Measurements from ENCODE around the gene RALGPS1.

The RALGPS1 gene

DNA sequence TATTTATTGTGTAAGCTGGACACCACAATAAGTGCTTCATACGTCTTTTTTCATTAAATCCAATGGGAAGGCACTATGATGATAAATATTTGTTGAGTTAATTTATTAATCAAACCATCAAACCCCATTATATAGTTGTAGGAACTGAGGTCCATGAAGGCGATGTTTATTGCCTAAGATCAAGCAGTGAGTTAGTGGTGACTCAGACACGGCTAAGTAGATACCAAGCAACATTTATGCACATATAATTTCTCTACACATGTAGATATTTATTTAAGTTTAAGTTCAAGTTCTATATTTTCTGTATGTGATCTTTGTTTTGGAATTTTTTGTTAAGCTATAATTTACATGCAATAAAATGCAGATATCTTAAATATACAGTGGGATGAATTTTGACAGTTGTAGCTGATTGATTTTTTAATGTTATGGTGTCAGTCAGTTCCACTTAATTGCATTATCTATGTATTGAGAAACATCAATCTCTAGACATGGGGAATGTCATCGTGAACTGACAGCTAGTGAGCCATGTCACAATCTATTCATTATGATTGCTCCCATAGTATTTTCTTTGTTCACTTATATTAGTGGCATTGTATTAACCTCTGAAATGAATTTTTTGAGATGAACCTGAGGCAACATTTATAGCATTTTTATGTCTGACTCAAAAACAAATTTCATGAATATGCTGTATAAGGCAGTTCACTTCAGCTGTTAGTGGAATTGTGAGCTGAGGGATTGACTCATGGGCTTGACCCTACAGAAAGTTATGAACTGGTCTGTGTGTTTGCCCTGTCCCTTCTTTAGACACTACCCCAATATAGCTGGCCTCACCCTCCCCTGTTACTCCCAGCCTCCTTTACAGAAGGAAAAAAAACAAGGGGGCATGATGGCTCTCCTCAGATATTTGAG, 338.1 kb downstream of the RALGPS1 start:
- no peak for DNase-seq (ENCODE audit: low read depth in 2 of 2)

DNA sequence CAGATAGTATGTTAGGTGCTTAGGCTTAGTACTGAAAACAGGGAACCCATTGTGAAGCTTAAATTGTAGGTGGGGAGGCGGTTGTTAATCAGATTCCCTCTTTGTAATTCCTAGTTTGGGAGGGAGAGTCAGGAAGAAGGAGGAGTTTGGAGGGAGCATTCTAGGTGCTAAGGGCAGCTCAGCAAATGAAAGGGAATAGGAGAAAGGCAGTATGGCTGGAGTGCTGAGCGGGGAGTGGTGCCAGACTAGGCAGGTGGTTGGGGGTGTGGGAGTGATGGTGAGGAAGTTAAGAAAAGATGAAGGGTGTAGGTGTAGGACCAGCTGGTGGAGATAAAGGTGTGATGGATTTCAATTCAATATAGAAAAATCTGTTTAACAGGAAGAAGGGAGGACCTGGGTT, 338.9 kb downstream of the RALGPS1 start:
- no peak for DNase-seq (ENCODE audit: low read depth in 2 of 2)

DNA sequence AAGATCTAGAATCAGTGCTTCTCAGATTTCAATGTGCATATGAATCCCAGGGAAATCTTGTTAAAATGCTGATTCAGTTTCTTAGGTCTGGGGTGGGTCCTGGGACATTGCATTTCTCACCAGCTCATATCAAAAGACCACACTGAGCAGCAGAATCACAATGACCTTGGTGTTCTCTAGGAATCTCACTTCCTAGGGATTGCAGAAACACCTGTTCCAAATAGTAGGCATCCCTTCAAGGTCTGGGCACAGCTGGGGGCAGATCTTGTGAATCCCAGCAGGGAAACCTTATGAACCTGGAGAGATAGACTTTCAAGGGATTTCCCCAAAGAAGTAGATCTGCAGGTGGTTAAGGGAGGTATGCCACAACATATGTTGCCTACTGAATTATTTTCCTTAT, 341.1 kb downstream of the RALGPS1 start:
- no peak for DNase-seq (ENCODE audit: low read depth in 2 of 2)

DNA sequence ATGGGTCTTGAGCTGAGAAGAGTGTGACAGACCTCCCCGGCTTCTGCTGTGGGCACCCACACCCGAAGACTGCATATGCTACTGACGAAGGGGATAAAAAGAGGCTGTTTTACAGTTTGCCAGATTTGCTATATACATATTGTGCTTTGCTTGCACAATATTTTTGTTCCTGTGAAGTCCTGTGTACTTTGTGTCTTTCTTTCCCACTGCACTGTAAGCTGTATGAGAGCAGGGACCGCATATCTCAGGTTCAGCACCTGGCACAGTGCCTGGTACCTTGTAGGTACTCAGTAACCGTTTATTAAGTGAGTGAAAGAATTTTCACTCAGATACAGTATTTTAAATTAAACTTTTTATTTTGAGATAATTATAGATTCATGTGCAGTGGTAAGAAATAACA, 341.7 kb downstream of the RALGPS1 start:
- DNase-seq (ENCODE audit: low read depth in 2 of 2), result no peak

DNA sequence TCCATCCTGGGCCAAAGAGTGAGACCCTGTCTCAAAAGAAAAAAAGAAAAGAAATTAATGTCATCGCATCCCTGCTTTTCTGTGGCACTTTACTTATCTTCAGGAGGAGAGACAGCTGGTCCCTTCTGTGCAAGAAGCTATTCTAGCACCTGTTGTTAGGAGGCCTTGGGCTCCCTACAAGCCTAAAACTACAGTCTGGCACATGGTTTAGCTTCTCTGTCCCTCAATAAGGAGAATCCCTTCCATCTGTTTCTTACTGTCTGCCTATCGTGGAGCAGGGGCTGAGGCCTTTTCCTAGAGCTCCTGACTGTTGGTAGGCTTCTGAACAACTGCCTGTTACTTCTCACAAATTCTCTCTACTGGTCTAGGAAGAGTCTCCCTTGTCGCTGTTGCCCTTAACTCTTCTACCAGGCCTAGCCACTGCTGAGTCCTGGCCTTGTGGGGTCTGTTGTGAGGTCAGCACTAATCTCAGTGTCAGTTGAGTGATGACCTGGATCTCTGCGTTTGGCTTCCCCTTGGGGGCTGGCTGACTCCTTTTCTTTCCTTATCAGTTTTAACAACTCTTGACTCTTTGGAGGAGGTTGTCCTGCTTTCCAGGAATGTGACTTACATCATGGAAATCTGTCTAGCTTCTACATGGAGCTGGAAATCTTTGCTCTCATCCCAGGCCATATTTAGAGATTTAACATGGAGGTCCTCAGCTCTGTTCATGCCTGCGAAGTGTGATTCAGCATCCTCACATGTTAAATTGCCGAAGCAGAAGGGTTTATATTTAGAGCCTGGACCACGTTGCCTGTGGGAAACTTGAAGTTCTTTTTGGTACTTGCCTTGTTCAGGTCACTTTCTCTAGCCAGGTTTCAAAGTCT, 344.3 kb downstream of the RALGPS1 start:
- no peak for DNase-seq (ENCODE audit: low read depth in 2 of 2)

DNA sequence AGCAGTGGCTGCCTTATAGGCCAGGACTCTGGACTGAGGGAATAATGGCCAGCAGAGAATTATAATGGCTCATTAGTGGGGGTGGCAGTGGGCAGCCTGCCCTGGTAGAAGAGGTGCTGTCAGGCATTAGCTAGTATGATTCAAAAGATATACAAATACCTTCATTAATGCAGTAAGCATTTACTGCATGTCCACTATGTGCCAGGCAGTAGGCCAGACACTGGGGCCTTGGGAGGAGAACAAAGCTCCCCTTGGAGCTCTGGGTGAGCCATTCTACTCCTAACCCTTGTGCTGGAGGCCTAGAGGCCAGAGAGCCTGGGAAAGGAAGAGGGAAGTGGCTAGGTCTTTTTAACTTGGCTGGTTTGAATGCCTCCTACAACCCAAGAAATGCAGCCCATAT, 348.0 kb downstream of the RALGPS1 start:
- DNase-seq (ENCODE audit: low read depth in 2 of 2), result no peak

DNA sequence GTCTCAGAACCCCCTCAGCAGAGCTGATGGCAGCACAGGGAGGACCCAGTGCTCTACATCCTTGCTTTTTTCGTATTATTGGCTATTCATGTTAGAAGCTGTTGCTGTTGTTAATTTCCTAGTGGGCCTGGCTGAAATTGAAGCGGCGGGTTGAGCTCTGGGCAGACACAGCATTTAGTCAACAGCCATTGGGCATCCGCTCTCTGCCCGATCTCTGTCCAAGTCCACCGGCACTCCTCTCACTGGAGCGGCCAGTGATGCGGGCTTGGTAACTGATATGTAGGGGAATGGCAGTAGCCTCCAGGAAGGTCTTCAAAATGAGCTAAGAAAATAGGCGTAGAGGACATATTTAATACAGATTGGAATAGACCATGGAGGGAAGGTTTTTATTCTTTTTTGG, 348.7 kb downstream of the RALGPS1 start:
- DNase-seq (ENCODE audit: low read depth in 2 of 2), result no peak

GRCh38 chr9:127263664-127264063, 349.1 kb downstream of the RALGPS1 start:
- no peak for DNase-seq (ENCODE audit: low read depth in 2 of 2)

GRCh38 chr9:127264462-127265219, 350.1 kb downstream of the RALGPS1 start, which contains the start of gene GARNL3:
Gene GARNL3 (plus strand): TSS chr9:127264774. CDS start chr9:127264878, 104 bp downstream.
- no peak for DNase-seq (ENCODE audit: low read depth in 2 of 2)

DNA sequence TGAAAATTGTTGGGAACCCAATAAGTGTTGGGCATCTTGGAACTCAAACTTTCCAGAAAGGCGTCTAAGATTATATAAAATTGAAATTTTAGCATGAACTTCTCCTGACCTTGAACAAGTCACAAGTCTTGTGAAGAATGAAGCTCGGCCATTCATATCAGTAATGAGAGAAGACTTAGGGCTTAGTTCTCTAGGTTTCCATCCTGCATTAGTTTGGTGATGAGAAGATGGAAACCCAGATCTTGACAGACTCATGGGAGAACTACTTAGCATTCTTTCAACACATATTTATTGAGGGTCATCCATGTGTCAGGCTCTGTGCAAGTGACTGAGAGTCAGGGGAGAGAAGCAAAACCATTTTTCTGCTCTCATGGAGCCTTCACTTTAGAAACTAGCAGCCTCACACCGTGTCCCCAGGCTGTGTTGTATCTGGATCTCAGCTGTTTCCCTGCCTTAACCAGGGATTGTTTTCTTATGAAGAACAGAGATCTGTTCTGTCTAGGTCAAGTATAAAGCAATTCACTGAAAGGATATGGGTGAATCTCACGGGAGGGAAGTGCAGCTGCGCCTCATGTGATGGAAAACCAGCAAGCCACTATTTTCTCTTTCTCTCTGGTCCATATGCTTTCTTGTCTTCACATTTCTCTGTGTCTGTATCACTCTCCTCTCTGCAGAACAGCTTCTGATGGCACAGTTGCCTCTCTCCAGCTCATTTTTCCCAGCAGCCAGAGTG, 353.4 kb downstream of the RALGPS1 start:
- no peak for DNase-seq (ENCODE audit: low read depth in 2 of 2)

DNA sequence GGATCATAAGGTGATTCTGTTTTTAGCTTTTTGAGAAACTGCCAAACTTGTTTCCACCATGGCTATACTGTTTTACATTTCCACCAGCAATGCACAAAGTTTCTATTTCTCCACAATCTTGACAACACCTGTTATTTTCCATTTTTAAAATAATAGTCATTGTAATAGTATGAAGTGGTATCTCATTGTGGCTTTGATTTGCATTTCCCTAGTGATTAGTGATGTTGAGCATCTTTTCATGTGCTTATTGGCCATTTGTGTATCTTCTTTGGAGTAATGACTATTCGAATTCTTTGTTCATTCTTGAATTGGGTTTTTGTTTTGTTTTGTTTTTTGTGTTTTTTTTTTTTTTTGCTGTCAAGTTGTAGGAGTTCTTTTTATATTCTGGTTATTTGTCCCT, 354.9 kb downstream of the RALGPS1 start:
- no peak for DNase-seq (ENCODE audit: low read depth in 2 of 2)

Data from activated CD4-positive, alpha-beta T cell treated with anti-CD3 and anti-CD28 coated beads for 24 hours (primary cell).